Measurements from ENCODE around the gene IP6K3.

IP6K3 gene

DNA sequence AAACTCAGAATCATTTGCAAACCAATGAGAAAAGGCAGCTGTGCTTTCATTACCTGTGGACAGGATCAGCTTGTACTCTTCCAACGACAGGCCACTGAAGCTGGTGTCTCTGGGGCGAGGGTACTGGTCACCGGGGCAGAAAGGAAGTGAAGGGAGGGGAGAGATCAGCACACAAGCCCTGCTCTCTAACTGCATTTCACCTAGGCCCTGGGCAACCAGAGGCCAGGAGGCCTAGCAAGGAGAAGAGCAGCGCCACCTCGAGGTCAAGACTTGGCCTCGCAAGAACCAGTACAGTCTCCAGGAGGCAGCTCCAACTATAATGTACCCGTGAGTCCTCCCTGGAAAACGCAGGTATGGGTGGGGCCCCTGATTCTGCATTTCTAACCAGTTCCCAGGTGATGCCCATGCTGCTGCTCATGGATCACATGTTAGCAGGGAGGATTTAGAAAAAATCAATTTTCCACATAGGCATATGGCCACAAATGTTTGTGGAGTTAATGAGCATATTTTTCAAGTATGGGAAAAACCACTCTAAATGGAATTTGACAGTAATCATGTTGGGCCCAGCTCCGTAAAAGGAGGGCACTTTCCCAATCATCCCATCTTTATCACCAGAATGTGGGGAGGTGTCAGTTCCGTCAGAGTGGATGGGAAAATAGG, 46.2 kb downstream of the IP6K3 start:
- peak in 1 of 2 experiments; percentile 46 for DNase-seq

DNA sequence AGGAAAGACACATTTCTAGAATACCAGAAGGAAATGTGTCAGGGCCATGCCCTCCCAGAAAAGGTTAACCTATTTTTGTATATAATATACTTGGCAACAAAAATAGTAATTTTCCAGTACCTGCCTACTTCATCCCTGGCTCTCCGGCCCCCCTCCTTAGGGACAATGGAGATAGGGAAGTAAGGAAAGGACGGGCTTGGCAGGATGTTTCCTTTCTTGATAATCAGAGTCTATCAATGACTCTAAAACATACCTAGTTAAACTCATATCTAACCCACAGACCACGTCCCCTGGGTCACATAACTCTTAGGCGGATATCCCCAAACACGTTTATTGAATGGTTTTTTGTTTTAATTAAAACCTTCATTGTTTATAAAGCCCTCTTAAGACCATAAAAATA, 47.0 kb downstream of the IP6K3 start:
- no peak for DNase-seq

DNA sequence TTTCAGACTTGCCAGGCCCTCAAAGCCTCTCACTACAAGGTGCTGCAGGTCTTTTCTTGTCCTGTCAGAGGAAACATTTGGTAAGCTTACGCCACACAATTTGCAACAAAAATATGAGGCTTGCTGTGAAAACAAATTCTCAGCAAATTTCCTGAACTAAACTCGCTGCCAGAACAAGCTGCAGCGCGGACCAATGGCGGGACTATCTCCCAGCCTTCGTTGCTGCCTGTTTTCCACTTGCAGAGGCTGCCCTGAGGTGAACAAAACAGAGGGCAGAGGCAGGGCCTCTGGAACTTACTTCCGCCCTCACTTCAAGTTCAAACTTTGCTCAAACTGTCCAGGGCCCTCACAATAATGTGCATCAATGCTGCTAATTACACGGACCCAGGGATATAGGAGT, 47.6 kb downstream of the IP6K3 start:
- DNase-seq = no peak

DNA sequence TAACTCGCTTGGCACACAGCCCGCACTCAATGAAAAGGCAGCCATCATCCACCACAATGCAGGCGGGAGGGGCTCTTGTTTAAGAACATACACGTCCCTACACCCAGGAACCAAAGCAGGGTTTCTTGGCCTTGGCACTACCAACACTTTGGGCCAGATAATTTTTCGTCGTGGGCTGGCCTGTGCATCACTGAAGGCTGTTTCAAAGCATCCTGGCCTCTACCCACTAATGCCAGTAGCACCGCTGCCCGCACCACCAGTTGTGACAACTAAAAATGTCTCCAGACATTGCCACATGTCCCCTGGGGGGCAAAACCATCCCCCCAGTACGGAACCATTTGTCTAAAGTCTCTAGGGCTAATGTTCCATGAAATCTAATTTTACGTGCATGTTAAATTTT, 48.2 kb downstream of the IP6K3 start:
- no peak for DNase-seq

DNA sequence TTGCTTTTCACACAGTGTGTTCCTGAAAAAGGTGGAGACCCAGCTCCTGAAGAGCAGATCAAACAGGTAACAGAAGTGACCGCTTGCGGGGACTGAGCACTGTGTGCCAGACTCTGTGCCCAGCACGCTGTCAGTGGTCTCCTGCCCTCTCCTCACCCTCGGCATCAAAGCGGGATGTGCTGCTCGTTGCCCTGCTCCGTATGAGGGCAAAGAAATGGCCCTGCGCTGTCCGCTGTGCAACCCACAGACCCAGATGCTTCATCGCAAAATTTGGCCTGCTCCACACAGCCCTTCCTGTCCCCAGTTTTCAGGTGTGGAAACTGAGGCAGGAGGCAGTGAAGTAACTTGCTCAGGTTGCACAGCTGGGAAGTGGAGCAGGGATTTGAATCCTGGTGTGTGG, 48.9 kb downstream of the IP6K3 start:
- DNase-seq = no peak

DNA sequence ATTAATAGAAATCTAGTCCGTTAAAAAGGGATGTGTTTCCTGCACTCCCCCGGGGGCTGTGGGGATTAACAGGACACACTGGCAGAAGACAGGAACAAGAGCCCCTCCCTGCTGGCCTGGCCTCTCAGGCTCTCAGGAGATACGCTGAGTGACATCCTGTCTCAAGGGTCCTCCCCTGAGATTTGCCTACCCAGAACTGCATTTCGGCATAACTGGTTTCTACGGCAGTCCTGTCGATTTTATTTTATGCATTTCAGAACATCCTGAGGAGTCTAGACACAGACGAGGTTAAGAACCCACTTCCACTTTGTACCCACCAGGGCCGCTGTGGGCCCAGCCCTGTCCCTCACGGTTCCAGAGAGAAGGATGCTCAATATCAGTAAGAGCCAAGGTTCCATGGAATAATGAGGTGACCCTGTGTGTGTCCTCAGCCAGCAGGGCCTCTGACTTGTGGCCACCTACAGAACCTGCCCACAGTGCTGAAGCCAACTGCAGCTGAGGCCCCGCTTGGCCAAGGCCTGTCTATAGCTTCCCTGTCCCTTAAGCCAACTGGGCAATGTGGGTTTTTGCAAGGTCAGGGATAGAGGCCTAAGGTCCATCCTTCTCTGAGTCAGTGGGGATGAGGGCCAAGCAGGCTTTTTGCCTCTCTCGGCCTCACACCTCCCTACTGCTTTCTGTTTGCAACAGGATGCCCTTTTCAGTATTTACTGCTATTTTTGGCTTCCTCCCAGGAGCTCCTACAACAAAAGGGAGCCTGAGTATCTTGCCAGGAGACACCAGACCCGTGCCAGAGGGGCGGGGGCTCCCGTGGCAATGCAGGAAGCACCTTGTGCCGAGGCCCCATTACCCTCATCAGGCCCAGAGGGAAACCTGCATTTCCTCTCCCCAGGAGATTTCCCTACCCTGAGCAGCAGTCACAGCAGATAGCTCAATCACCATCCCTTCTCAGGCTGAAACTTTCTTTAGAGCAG, 49.9 kb downstream of the IP6K3 start:
- DNase-seq = no peak

DNA sequence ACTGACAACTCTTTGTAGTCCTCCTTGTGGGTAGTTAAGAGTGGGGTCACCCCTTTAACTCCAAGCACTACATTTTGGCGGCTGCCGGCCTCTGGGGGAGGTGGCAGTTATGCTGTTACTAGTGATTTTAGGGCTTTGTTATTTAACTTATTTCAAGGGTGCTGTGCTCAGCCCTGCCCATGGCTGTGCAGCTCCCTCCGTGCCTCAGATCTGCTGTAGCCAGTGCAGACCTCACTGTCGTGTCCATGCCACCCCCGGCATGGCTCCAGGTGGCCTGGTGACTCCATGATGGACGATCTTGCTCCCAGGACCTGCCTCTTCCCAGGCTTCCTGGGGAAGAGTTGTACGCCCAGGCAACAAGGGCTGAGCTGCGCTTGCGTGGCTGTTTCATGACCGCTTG, 50.6 kb downstream of the IP6K3 start:
- no peak for DNase-seq

DNA sequence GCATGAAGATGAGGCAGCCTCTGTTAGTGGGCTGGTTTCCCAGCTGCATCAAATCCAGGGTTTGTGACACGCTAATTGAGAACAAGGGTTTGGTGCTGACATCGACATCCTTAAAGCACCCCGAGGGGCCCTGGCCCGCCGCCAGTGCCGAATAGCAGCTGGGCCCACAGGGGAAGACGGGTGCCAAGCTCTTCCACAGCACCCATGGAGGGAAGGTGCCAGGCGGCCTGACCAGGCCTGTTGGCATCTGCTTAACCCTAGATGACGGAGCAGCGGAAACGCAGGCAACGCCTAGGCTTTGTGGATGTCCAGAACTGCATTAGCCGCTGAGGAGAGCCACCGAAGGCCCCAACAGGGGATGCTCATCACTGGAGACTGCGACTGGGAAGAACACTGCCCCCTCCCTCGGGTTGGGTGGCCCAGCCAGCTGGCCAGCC, 51.2 kb downstream of the IP6K3 start:
- no peak for DNase-seq

DNA sequence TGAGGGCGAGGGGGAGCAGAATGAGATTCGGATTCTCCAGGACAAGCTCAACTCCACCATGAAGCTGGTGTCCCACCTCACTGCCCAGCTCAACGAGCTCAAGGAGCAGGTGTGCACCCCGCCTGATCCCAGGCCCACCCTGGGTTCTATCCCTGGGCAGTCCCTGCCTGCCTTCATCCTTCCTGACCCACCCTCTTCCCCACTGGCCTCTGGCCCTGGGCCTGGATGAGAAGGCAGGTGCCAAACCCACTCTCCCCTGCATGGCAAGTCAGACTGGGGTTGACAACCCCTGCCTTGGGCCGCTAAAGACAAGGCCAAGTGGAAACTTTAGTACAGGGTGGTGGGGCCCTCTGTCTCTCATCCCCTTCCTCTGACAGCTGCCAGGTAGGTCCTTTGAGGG, 51.7 kb downstream of the IP6K3 start:
- no peak for DNase-seq

DNA sequence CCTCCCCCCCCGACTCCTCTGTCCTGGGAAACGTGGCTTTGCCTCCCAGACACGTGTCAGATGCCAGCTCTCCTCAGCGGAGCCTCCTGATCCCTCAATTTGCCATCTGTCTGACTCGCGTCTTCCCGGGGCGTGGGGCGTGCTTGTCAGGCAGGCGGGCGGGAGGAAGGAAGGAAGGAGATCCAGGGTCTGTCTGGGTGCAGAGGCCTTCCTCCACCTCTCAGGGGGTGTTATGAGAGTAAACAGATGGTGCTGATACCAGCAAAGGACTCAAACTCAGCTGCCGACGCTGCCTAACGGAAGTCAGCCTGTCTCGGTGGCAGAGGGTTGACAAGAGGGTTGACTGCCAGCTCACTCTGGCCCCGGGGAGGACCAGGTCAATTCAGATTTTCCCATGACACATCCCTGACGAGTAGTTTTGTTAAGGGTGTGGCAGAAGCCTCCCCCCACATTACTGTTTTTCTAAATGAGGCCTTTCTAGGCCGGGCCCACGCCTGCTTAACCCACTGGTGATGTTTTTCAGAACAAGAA, 52.2 kb downstream of the IP6K3 start:
- no peak for DNase-seq

DNA sequence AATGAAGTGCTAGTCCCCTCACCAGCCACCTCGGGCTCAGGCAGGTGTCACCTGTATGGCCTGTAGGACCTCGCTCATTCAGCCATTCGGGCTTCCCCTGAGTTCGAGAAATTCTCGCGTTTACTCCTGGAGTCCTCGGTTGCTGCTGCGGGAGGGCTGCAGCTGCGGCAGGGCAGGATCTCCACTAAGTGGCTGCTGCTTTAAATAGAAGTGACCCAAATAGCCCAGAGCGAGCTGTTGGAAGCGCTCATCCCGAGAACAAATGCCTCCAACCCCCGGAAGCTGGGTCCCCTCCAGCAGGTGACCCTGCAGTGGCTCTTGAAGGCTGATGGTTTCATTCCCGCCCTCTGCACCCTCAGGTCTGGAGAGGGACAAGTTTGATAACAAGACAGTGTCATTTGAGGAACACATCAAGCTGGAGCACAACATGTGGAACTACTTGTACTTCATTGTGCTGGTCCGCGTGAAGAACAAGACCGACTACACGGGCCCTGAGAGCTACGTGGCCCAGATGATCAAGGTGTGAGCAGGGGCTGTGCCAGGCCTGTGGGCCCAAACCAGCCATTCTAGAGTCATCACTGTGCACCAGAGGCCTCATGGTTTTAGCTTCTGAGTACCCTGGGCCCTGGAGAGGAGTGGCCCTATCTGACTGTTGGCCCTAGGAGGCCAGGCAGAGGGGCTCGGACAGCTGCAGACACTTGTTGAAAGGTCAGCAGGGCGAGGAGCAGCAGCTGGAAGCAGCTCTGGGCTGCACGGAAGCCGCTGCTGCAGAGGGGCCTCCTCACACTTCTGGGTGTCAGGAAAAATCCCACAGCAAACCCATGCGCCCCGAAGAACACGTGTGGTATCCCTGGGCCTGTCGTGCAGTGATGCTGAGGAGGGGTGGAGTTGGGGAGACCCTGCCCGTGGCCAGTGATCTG, 53.3 kb downstream of the IP6K3 start:
- DNase-seq = no peak

DNA sequence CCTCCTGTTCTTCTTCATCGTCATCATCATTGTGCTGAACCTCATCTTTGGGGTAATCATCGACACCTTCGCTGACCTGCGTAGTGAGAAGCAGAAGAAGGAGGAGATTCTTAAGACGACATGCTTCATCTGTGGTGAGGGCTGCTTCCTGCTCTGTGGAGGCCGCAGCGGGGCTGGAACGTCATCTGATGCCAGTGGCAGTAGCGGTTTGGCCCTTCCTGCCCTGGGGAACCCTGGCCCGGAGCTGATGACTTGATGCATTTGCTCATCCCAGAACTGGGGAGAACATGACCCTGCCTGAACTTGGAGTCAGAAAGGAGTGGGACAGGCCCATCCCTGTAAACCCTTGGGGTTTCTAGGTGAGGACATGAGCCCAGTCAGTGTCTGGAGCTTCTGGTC, 53.9 kb downstream of the IP6K3 start:
- DNase-seq = no peak

DNA sequence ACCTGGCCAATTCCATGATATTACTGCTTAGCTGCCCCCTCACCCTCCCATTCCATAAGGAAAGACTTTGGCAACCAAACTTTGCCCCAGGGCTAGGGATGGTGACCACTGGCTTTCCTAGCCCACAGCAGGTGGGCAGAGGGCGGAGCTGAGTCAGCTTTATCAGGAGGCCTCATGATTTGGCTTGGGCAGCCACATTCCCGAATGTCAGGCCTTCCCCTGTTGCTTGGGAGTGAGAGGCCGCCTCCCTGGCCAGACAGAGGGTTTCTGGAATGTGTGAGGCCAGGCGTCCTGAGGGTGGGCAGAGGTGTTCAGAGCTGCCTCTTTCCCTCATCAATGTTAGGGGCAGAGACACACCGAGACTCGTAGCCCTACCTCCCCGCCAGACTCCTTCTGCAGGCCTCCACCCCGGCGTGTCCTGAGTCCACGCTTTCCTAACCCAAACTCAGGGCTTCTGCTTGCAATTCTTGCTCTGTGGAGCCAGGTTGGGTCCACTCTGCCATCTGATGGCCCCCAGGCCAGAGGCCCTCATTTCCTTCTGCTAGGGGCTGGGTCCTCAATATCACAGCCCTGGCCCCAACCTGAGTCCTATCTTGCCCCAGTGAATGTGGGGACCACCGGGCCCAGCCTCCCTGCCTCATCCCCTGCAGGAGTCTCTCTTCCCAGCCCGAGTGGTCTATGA, 54.5 kb downstream of the IP6K3 start:
- no peak for DNase-seq

DNA sequence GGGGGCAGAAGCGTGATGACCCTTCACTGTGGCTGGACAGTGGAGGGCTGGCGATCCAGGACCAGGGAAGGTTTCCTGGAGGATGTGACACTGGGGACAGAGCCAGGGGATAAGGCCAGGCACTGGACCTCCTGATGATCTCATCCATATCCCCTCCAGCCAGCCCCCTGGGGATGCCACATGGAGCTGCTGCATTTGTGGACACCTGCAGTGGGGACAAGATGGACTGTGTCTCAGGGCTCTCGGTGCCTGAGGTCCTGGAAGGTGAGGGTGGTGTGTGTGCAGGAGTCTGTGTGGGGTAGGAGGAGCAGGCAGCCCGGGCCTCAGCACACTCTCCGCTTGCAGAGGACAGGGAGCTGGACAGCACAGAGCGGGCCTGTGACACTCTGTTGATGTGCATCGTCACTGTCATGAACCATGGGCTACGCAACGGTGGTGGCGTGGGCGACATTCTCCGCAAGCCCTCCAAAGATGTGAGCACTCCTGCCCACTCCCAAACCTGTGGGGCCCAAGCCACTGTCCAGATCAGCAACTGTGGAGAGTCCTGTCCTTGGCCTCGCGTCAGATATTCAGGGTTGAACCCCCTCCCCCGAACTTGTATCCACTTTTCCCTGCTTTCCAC, 55.1 kb downstream of the IP6K3 start:
- DNase-seq = no peak

DNA sequence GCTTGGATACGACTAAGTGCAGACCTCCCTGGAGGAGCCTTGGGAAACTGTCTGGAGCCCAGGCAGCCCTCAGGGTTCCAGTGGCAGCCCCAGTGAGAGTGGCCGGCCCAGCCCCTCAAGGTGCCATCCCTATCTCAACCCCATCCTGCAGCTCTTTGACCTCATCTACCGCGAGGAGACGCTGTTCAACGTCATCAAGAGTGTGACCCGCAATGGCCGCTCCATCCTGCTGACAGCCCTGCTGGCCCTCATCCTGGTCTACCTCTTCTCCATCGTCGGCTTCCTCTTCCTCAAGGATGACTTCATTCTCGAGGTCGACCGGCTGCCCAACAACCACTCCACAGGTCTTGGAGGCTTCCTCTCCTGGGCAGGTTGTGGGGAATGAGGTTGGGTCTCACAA, 55.9 kb downstream of the IP6K3 start:
- no peak for DNase-seq

DNA sequence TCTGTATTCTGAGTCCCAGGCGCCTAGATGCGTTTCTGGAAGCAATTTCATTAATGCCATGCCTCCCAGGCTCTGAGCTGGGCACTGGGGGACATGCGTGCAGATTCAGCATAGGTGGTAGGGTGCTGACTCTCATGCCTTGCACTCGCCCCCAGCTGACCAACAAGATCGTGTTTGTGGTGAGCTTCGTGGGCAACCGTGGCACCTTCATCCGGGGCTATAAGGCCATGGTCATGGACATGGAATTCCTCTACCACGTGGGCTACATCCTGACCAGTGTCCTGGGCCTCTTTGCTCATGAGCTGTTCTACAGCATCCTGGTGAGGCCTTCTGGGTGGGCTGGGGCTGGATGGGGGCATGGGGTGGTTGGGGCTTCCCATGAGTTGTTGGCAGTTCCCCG, 56.8 kb downstream of the IP6K3 start:
- DNase-seq = no peak

DNA sequence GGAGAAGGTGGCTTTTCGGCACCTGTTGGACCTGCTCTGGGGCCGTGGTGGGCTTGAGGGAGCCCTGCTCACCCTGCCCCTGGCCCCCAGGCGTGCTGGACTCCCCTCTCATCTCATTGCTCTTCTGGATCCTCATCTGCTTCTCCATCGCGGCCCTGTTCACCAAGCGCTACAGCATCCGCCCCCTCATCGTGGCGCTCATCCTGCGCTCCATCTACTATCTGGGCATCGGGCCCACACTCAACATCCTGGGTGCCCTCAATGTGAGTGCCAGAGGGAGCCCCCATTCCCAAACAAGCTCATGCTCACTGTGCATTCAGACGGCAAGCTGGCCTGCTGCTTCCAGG, 57.6 kb downstream of the IP6K3 start:
- DNase-seq = no peak

DNA sequence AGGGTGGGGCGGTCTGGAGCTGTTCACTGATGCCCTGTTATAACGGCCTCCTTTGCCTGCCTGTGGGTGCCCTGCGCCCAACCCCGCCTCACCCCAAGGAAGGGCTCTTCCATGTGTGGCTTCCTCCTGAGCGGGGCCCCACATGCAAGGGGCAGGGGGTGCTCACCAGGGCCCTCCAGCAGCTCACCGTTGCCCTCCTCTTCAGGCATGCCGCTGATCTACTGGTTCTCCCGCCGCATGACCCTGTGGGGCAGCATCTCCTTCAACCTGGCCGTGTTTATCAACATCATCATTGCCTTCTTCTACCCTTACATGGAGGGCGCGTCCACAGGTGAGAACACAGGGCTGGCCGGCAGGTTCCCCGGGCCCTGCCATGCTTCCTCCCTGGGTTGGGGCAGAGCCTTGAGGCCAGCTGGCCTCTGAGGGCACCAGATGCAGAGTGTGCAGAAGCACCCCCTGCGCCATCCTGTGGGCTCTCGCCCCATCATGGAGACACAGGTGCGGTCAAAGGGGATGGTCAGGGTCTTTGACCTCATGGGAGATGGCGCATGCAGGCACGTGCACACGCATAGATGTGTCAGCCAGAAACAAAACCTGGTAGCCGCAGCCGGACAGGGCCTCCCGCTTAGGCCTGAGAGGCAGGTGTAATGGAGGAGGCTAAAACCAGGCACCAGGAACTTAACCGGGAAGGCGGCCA, 58.1 kb downstream of the IP6K3 start:
- DNase-seq = no peak

DNA sequence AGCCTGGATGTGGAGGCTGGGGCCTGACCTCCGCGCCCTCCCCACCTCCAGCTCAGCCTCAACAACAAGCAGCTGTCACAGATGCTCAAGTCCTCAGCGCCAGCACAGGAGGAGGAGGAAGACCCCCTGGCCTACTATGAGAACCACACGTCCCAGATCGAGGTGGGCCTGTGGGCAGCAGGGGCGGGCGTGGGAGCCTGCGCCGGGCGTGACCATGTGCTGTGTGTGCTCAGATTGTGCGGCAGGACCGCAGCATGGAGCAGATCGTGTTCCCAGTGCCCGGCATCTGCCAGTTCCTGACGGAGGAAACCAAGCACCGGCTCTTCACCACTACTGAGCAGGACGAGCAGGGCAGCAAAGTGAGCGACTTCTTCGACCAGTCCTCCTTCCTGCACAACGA, 58.7 kb downstream of the IP6K3 start:
- no peak for DNase-seq

DNA sequence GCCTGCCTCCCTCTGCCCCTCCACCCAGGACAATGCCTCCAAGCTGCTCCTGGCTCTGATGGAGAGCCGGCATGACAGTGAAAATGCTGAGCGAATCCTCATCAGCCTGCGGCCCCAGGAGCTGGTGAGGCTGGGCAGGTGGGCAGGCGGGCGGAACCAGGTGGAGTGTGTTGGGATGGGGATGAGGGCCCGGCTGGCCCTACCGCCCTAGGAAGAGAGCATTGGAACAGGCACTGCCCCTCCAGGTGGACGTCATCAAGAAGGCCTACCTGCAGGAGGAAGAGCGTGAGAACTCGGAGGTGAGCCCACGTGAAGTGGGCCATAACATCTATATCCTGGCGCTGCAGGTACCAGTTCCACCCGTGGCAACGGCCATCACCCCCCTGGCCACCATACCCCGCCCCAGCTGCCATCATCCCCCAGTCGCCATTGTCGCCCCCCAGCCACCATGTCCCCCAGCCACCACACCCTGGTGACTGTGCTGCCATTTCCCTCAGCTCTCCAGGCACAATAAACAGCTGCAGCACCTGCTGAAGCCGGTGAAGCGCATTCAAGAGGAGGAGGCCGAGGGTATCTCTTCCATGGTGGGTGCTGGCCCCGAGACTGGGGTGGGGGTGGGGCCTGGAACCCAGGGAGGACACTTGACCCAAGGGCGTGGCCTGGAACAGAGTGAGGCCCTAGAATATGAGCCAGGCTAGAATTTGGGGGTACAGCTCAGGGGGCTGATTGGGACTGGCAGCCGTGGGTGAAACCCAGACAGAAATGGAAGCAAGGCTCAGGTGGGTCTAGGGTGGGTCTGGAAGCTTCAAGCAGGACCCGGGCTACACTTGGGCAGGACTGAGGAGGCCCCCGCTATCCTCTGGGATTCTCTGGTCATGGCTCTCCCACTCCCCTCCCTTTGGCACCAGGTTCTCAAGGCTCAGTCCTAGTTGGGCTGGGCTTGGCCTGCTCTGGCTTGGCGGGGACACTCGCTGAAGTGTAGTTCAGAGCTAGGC, 59.4 kb downstream of the IP6K3 start:
- DNase-seq = no peak

All from NCI-H1930 (cell line).